Testis (tissue), 2 donors: ENCODE measurements around the gene RAD50.

Experiments used
- POLR2A ChIP-seq: fragments of 450-650 bp; IDR thresholded peaks from one replicate; pipeline ENCODE4 v1.6.1; 2017; ENCODE audit warnings: antibody characterized with exemption, mild to moderate bottlenecking, moderate library complexity
- TF ChIP-seq, protein P1 (sequence below), 3 experiments: fragments of 450-650 bp in 2 of 3; fragments of 200-600 bp in 1 of 3; sonication (generic) in 1 of 3; IDR thresholded peaks; one replicate each; pipeline ENCODE4 v1.5.1; 2016 to 2019; ENCODE audit warnings: antibody characterized with exemption in 3 of 3, mild to moderate bottlenecking in 2 of 3, moderate library complexity in 1 of 3

DNA sequence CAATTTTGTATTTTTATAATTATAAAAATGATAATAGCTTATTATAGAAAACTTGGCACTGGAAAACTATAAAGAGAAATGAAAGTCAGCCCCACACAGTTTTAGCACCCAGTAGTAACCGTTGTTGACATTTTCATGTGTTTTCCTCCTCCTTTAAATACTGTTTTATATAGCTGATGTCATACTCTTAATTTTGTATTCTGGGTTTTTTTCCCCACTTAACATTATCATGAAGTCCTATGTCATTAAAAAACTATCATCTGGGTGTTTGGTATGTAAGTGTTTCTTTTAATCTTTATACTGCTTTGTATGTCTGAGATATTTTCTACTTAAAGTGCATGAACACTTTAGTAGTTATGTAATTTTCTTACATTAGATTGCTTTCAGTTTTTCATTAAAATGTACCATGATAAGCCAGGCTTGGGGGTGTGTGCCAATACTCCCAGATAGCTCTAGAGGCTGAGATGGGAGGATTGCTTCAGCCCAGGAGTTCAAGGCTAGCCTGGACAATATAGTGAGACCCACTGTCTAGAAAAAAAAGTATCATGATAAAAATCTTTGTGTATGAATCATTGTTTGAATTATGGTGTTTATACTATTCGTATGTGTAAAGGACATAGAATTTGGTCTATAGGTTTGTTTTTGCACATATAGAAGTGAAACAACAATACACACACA, 2.7 kb downstream of the RAD50 start:
- no peak for TF ChIP-seq POLR2A
- TF ChIP-seq, protein P1, sequence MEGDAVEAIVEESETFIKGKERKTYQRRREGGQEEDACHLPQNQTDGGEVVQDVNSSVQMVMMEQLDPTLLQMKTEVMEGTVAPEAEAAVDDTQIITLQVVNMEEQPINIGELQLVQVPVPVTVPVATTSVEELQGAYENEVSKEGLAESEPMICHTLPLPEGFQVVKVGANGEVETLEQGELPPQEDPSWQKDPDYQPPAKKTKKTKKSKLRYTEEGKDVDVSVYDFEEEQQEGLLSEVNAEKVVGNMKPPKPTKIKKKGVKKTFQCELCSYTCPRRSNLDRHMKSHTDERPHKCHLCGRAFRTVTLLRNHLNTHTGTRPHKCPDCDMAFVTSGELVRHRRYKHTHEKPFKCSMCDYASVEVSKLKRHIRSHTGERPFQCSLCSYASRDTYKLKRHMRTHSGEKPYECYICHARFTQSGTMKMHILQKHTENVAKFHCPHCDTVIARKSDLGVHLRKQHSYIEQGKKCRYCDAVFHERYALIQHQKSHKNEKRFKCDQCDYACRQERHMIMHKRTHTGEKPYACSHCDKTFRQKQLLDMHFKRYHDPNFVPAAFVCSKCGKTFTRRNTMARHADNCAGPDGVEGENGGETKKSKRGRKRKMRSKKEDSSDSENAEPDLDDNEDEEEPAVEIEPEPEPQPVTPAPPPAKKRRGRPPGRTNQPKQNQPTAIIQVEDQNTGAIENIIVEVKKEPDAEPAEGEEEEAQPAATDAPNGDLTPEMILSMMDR (IDR thresholded peaks at IDR 0.05): no peak
